Small intestine (tissue), 16 donors: Measurements from ENCODE around the gene C19orf38. TPM values are rescaled to one million over a fixed set of nuclear protein-coding genes. Genes with fewer than 3 reads are reported as not detected.

Experiments
- DNase-seq, 2 donors: peaks; one replicate each; pipeline versions ENCODE4 v3.0.0 to v3.0.0-alpha.2; 2013
- FAIRE-seq: peaks from 2 replicates; lab custom pipeline; 2012; peaks lifted over from hg19 to GRCh38; lab: Jason Lieb, UNC
- H3K27ac ChIP-seq, 3 donors: one replicate each; pipeline ENCODE4 v1.5.1; 2013; ENCODE audit warnings: low read length in 2 of 3, mild to moderate bottlenecking in 2 of 3, control low read depth in 1 of 3, inconsistent platforms in 1 of 3, low read depth in 1 of 3, moderate library complexity in 1 of 3
- H3K27me3 ChIP-seq, 3 donors: one replicate each; pipeline ENCODE4 v1.6.1; 2013; ENCODE audit warnings: low read length in 3 of 3, inconsistent platforms in 1 of 3; ENCODE audit not compliant: control insufficient read depth in 3 of 3, insufficient read depth in 3 of 3
- H3K36me3 ChIP-seq, 3 donors: one replicate each; pipeline ENCODE4 v1.6.1; 2013; ENCODE audit warnings: low read length in 3 of 3, inconsistent platforms in 1 of 3, low read depth in 1 of 3, mild to moderate bottlenecking in 1 of 3, moderate library complexity in 1 of 3; ENCODE audit not compliant: control insufficient read depth in 3 of 3, insufficient read depth in 2 of 3
- H3K4me1 ChIP-seq, 3 donors: one replicate each; pipeline ENCODE4 v1.6.1; 2013; ENCODE audit warnings: low read length in 2 of 3, inconsistent platforms in 1 of 3, low read depth in 1 of 3, mild to moderate bottlenecking in 1 of 3, moderate library complexity in 1 of 3; ENCODE audit not compliant: control insufficient read depth in 3 of 3, insufficient read depth in 2 of 3
- H3K4me3 ChIP-seq, 3 donors: one replicate each; pipeline ENCODE4 v1.5.1; 2013; ENCODE audit warnings: low read length in 3 of 3, control low read depth in 1 of 3, inconsistent platforms in 1 of 3, low read depth in 1 of 3, mild to moderate bottlenecking in 1 of 3, moderate library complexity in 1 of 3
- H3K9me3 ChIP-seq, 2 donors: one replicate each; pipeline ENCODE4 v1.6.1; 2013; ENCODE audit warnings: low read depth in 1 of 2, low read length in 1 of 2; ENCODE audit not compliant: control insufficient read depth in 2 of 2, insufficient read depth in 1 of 2
- WGBS, 3 donors: extraction: QIAGEN DNeasy Blood & Tissue Kit; methylation state at CpG; one replicate each; pipeline ENCODE4 v1.1.7; 2013; 5-methylcytosine and 5-hydroxymethylcytosine counted together
- long read RNA-seq, 10 donors: transcript quantifications; one replicate each; lab custom pipeline, GENCODE V29; 2026
- polyA plus RNA-seq, 4 donors: library from polyadenylated mRNA; stranded (reverse) in 3 of 4; unstranded in 1 of 4; fragments of 200-250 nt in 3 of 4; fragments of 120-200 nt in 1 of 4; gene quantifications; one replicate each; pipeline versions ENCODE4 v1.2.1 to v1.2.3, GENCODE V29; 2013
- donor health status: healthy with polysubstance abuse.
- donor health status: control.
- donor health status: control.
- donor health status: Bipolar disorder and iron deficiency.
- donor health status: healthy.

The C19orf38 gene
- polyA plus RNA-seq = 1 to 10 TPM; 1.1 to 2.6 (median 1.8) TPM
- long read RNA-seq, donor 1 = 0 reads
- long read RNA-seq, donor 2 = 0 reads
- long read RNA-seq, donor 3 = 0 reads
- long read RNA-seq, donor 4 = 0 reads
- long read RNA-seq, donor 5 = 0 reads
- long read RNA-seq, donor 6 = 0 reads
- long read RNA-seq, donor 7 = 0 reads
- long read RNA-seq, donor 8 = 0 reads
- long read RNA-seq, donor 9 = 0 reads
- long read RNA-seq, donor 10 = 0 reads

- Histone ChIP-seq H3K9me3 (peaks cover 0 to 8% of the 10 kb centered on the region in 2 donors), H3K36me3 (peaks cover 0 to 2% (median 0%) of the 10 kb centered on the region in 3 donors), H3K27ac (no peak within 1 kb of the TSS), H3K4me3 (peak within 1 kb of the TSS in 1 of 3 donors; percentile 37), H3K4me1 (no peaks in the 10 kb centered on the region), H3K27me3 (no peaks in the 10 kb centered on the region)
- WGBS, 3 donors = 39 to 55% (median 51%) methylated on average over 13 to 14 of the region's 14 CpGs
- FAIRE-seq (no peak), DNase-seq (no peak)
Observed at GRCh38 chr19:10848230-10848856, at the start of gene C19orf38. TSS of gene C19orf38 (plus strand) at chr19:10848415. CDS start at chr19:10848509, 94 bp downstream.

- H3K27ac ChIP-seq = no peak overlapping the region
- FAIRE-seq (no peak), DNase-seq (no peak)
- no peaks in the 10 kb centered on the region for H3K4me1 ChIP-seq
- H3K9me3 ChIP-seq = no peaks in the 10 kb centered on the region
- no peak overlapping the region for H3K4me3 ChIP-seq
- H3K36me3 ChIP-seq = peaks cover 26 to 94% (median 29%) of the 10 kb centered on the region in 3 donors
- 78 to 91% (median 89%) methylated on average over 9 of the region's 9 CpGs for WGBS, 3 donors
- no peaks in the 10 kb centered on the region for H3K27me3 ChIP-seq
Observed at GRCh38 chr19:10800488-10800887, 47.7 kb upstream of the C19orf38 start.

- H3K9me3 ChIP-seq = no peaks in the 10 kb centered on the region
- peaks cover 19 to 93% (median 26%) of the 10 kb centered on the region in 3 donors for H3K36me3 ChIP-seq
- H3K27ac ChIP-seq = no peak overlapping the region
- WGBS, 3 donors = 95 to 99% (median 96%) methylated on average over 5 of the region's 5 CpGs
- no peaks in the 10 kb centered on the region for H3K4me1 ChIP-seq
- DNase-seq (no peak), FAIRE-seq (no peak)
- no peak overlapping the region for H3K4me3 ChIP-seq
- no peaks in the 10 kb centered on the region for H3K27me3 ChIP-seq
Observed at GRCh38 chr19:10802479-10802878, 45.7 kb upstream of the C19orf38 start.

- Histone ChIP-seq H3K4me3 (no peak overlapping the region), H3K4me1 (no peaks in the 10 kb centered on the region), H3K36me3 (peaks cover 19 to 91% (median 25%) of the 10 kb centered on the region in 3 donors), H3K27me3 (no peaks in the 10 kb centered on the region), H3K9me3 (no peaks in the 10 kb centered on the region), H3K27ac (no peak overlapping the region)
- 97 to 100% (median 98%) methylated on average over 6 to 9 of the region's 9 CpGs for WGBS, 3 donors
- DNase-seq (no peak), FAIRE-seq (no peak)
Observed at GRCh38 chr19:10803252-10803651, 45.0 kb upstream of the C19orf38 start.

GRCh38 chr19:10805065-10805757 is 43.0 kb upstream of the C19orf38 start:
- Histone ChIP-seq H3K4me1 (peaks cover 0 to 4% (median 0%) of the 10 kb centered on the region in 3 donors), H3K36me3 (peaks cover 24 to 90% (median 25%) of the 10 kb centered on the region in 3 donors), H3K27me3 (no peaks in the 10 kb centered on the region), H3K4me3 (no peak overlapping the region), H3K9me3 (no peaks in the 10 kb centered on the region), H3K27ac (no peak overlapping the region)
- WGBS, 3 donors = 94 to 97% (median 95%) methylated on average over 11 of the region's 11 CpGs
- DNase-seq (no peak), FAIRE-seq (no peak)

- H3K4me3 ChIP-seq = no peak overlapping the region
- DNase-seq = no peak
Observed at GRCh38 chr19:10805758-10806247, 42.4 kb upstream of the C19orf38 start.

GRCh38 chr19:10808937-10809649 is 39.1 kb upstream of the C19orf38 start:
- no peaks in the 10 kb centered on the region for H3K9me3 ChIP-seq
- DNase-seq (peak; percentile 23 to 58), FAIRE-seq (no peak)
- H3K36me3 ChIP-seq = peaks cover 10 to 91% (median 15%) of the 10 kb centered on the region in 3 donors
- 54 to 62% (median 59%) methylated on average over 10 of the region's 10 CpGs for WGBS, 3 donors
- H3K27ac ChIP-seq = peak overlapping the region in 1 of 3 donors; percentile 71
- no peaks in the 10 kb centered on the region for H3K27me3 ChIP-seq
- peaks cover 0 to 4% (median 0%) of the 10 kb centered on the region in 3 donors for H3K4me1 ChIP-seq
- no peak overlapping the region for H3K4me3 ChIP-seq

More at GRCh38 chr19:10805758-10806247, 42.4 kb upstream of the C19orf38 start:
- Histone ChIP-seq H3K9me3 (no peaks in the 10 kb centered on the region), H3K4me1 (peaks cover 0 to 4% (median 0%) of the 10 kb centered on the region in 3 donors), H3K36me3 (peaks cover 24 to 90% (median 25%) of the 10 kb centered on the region in 3 donors), H3K27me3 (no peaks in the 10 kb centered on the region), H3K27ac (no peak overlapping the region)
- WGBS, 3 donors = 91 to 96% (median 95%) methylated on average over 11 of the region's 11 CpGs
- no peak for FAIRE-seq
